OCI-LY7 (cell line): ENCODE data around the gene SPOP. TPM values are rescaled to one million over a fixed set of nuclear protein-coding genes. Genes with fewer than 3 reads are reported as not detected.

Experiments
- BruUV-seq: library from RNA; stranded (reverse); fragments of 400-500 nt; replicated peaks from 2 replicates; lab custom pipeline; 2021; lab: Mats Ljungman, UMichigan
- CTCF ChIA-PET: fragments of 300-600 bp; sonication (Branson Sonifier 250); formaldehyde crosslinking; loops from one replicate; lab custom pipeline; 2022; ENCODE audit warnings: antibody characterized with exemption; ENCODE audit not compliant: unreplicated experiment; lab: Charles Lee
- POLR2A ChIA-PET: fragments of 300-600 bp; sonication (Branson Sonifier 250); formaldehyde crosslinking; loops from one replicate; lab custom pipeline; 2022; ENCODE audit warnings: antibody characterized with exemption; lab: Charles Lee
- DNase-seq: peaks from one replicate; pipeline ENCODE4 v3.0.0-alpha.2; 2015; ENCODE audit warnings: low spot score
- H2AFZ ChIP-seq: fragments of 200-600 bp; sonication (generic), shearing (Covaris generic); 2 replicates; pipeline ENCODE4 v1.6.1; 2014; ENCODE audit warnings: mild to moderate bottlenecking, antibody characterized with exemption, low read length, moderate library complexity
- H3K27ac ChIP-seq: fragments of 200-600 bp; sonication (generic); 2 replicates; pipeline ENCODE4 v1.5.1; 2014; ENCODE audit warnings: mixed run types, low read depth, mild to moderate bottlenecking, moderate library complexity, low read length, inconsistent platforms; ENCODE audit not compliant: poor library complexity, severe bottlenecking
- H3K36me3 ChIP-seq: fragments of 200-600 bp; sonication (generic); 2 replicates; pipeline ENCODE4 v1.6.1; 2014; ENCODE audit warnings: mild to moderate bottlenecking, antibody characterized with exemption, low read length, moderate library complexity, mixed read lengths; ENCODE audit not compliant: insufficient read depth
- H3K4me1 ChIP-seq: fragments of 200-600 bp; sonication (generic); 2 replicates; pipeline ENCODE4 v1.5.1; 2014; ENCODE audit warnings: mild to moderate bottlenecking, low read length; ENCODE audit not compliant: insufficient read depth, poor library complexity, severe bottlenecking
- H3K4me2 ChIP-seq: fragments of 200-600 bp; sonication (generic); 2 replicates; pipeline ENCODE4 v1.6.1; 2014; ENCODE audit warnings: mild to moderate bottlenecking, low read length
- H3K4me3 ChIP-seq: fragments of 200-600 bp; sonication (generic); 2 replicates; pipeline ENCODE4 v1.5.1; 2014; ENCODE audit warnings: mild to moderate bottlenecking, low read depth, low read length; ENCODE audit not compliant: poor library complexity, severe bottlenecking
- H3K79me2 ChIP-seq: fragments of 200-600 bp; sonication (generic); 2 replicates; pipeline ENCODE4 v1.6.1; 2016; ENCODE audit warnings: low read depth, mild to moderate bottlenecking, low read length, moderate library complexity, mixed read lengths; ENCODE audit not compliant: insufficient read depth
- H3K9me2 ChIP-seq: fragments of 200-600 bp; sonication (generic); 2 replicates; pipeline ENCODE4 v1.6.1; 2016; ENCODE audit warnings: mild to moderate bottlenecking, low read length, mixed read lengths; ENCODE audit not compliant: insufficient read depth
- H3K9me3 ChIP-seq: fragments of 200-600 bp; sonication (generic); 2 replicates; pipeline ENCODE4 v1.6.1; 2014; ENCODE audit warnings: mild to moderate bottlenecking, mixed run types, low read length, mixed read lengths
- H4K20me1 ChIP-seq: fragments of 200-600 bp; sonication (generic); 2 replicates; pipeline ENCODE4 v1.6.1; 2014; ENCODE audit warnings: mild to moderate bottlenecking, antibody characterized with exemption, low read length, moderate library complexity, mixed read lengths; ENCODE audit not compliant: insufficient read depth
- EZH2phosphoT487 ChIP-seq: fragments of 200-600 bp; sonication (generic); IDR thresholded peaks from 2 replicates; pipeline ENCODE4 v1.6.1; 2018; ENCODE audit warnings: low read depth, borderline replicate concordance, mild to moderate bottlenecking, mixed run types, antibody characterized with exemption, low read length, moderate library complexity, mixed read lengths
- intact Hi-C: fragments of 100-400 bp; cut with micrococcal nuclease; formaldehyde crosslinking; loops from one replicate; pipeline ENCODE4 v1.10.0; 2022; ENCODE audit not compliant: unreplicated experiment
- total RNA-seq, 2 experiments: library from RNA; depleted of rRNA in 1 of 2; stranded (reverse); fragments of >200 nt in 1 of 2; shearing (Covaris generic) in 1 of 2; gene quantifications; 2 replicates each; pipeline ENCODE4 v1.2.3, GENCODE V29; 2014 to 2022
- TF ChIP-seq, protein P1 (sequence below): fragments of 200-600 bp; sonication (generic); conservative IDR thresholded peaks from 2 replicates; pipeline ENCODE4 v1.5.1; 2014; ENCODE audit warnings: mild to moderate bottlenecking, antibody characterized with exemption, low read length, moderate library complexity, mixed read lengths

The SPOP gene
- total RNA-seq, 2 experiments from 2014 or later, result 37.8 to 69.0 TPM

DNA sequence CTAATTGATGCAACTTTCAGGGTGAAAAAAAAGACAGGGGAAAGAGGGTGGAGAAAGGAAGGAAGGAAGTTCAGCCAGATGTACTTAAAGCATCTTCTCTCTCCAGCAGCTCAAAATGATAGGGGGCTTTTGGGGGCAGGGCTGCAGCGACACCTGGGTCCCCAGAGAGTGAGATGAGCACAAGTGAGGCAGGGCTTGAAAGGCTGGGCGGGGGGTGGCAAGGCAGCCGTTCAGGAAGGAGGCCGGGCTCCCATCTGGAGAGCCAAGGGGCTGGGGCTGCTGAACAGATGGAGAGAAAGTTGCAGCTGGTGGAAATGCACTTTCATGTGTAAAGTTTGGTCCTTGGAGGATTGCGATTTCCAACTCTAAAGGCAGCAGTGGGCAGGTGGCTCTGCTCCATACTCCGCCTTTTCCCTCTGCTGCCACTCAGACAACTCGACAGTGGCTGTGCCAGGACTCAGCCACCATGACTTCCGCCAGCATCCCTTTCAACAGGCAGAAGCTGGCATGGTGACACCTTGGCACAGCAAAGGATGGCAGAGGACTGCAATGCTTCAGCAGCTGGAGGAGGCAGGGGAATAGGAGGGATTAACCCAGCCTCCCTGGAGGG is 22.2 kb upstream of the SPOP start:
- Histone ChIP-seq H3K36me3 (peaks cover 47% of the 10 kb centered on the region), H2AFZ (no peak overlapping the region), H4K20me1 (no peaks in the 10 kb centered on the region), H3K27ac (no peak overlapping the region), H3K4me3 (no peak overlapping the region), H3K4me1 (peaks cover 10% of the 10 kb centered on the region), H3K9me2 (no peaks in the 10 kb centered on the region), H3K9me3 (no peaks in the 10 kb centered on the region), H3K4me2 (no peak overlapping the region), H3K79me2 (no peaks in the 10 kb centered on the region)
- TF ChIP-seq, protein P1, sequence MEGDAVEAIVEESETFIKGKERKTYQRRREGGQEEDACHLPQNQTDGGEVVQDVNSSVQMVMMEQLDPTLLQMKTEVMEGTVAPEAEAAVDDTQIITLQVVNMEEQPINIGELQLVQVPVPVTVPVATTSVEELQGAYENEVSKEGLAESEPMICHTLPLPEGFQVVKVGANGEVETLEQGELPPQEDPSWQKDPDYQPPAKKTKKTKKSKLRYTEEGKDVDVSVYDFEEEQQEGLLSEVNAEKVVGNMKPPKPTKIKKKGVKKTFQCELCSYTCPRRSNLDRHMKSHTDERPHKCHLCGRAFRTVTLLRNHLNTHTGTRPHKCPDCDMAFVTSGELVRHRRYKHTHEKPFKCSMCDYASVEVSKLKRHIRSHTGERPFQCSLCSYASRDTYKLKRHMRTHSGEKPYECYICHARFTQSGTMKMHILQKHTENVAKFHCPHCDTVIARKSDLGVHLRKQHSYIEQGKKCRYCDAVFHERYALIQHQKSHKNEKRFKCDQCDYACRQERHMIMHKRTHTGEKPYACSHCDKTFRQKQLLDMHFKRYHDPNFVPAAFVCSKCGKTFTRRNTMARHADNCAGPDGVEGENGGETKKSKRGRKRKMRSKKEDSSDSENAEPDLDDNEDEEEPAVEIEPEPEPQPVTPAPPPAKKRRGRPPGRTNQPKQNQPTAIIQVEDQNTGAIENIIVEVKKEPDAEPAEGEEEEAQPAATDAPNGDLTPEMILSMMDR, result no peak
- TF ChIP-seq EZH2phosphoT487, result no peak
- no peak for DNase-seq
- intact Hi-C loops, result loop anchor here (5.0 to 10.0 kb wide), 2 partner anchors 263 to 285 kb away; partner anchors contain the start of gene PHB1
- BruUV-seq, result no TSS peak
- CTCF ChIA-PET, result no interaction called here
- POLR2A ChIA-PET, result interaction anchor here (0.6 kb wide), 2 partner anchors 86 to 100 kb away, joined by 3 to 4 read pairs; no protein-coding TSS in a partner anchor

DNA sequence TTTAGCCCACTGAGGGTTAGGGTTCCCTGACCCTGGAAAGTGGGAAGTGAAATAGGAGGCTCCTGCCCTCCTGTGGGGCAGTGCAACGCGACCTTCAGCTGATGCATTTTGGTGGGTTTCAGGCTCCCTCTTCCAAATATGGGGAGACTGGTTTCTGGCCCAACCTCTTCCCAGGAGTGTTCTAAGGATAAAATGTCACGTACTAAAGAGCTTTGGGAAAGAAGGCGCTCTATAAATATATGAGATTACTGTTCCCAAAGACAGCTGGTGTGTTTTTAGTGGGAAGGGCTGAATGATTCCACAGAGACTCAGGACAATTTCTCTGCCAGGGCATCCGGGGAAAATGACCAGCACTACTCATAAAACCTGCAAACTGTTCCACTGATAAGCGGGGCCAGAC is 20.1 kb upstream of the SPOP start:
- no peak overlapping the region for H3K4me2 ChIP-seq
- ChIA-PET CTCF (interaction anchor here (0.6 kb wide), 1 partner anchor 140 kb away, joined by 5 read pairs; no protein-coding TSS in a partner anchor), POLR2A (interaction anchor here (0.7 kb wide), 1 partner anchor 10 kb away, joined by 3 read pairs; the partner anchor contains the start of gene SLC35B1)
- H2AFZ ChIP-seq, result no peak overlapping the region
- peaks cover 10% of the 10 kb centered on the region for H3K4me1 ChIP-seq
- peaks cover 26% of the 10 kb centered on the region for H3K36me3 ChIP-seq
- no peak overlapping the region for H3K4me3 ChIP-seq
- no TSS peak for BruUV-seq
- no peaks in the 10 kb centered on the region for H4K20me1 ChIP-seq
- intact Hi-C loops, result loop anchor here (5.0 kb wide), 1 partner anchor 261 kb away; no protein-coding TSS in a partner anchor
- no peak for TF ChIP-seq EZH2phosphoT487
- TF ChIP-seq, protein P1, result no peak
- H3K79me2 ChIP-seq, result no peaks in the 10 kb centered on the region
- no peaks in the 10 kb centered on the region for H3K9me2 ChIP-seq
- no peak overlapping the region for H3K27ac ChIP-seq
- no peak for DNase-seq
- H3K9me3 ChIP-seq, result no peaks in the 10 kb centered on the region
